ENCODE measurements around the gene PHLDA1. TPM values are rescaled to one million over a fixed set of nuclear protein-coding genes. Genes with fewer than 3 reads are reported as not detected.

Gene PHLDA1
- total RNA-seq, 5 donors from 2014 or later (not counting 1 experiment from before 2014, with no cell fraction given) = 5.4 to 11.7 (median 7.1) TPM

GRCh38 chr12:75977590-75977951 lies 54.0 kb downstream of the PHLDA1 start:
- H3K4me3 Mint-ChIP-seq = peak overlapping the region in 1 of 3 donors; percentile 53
- H3K36me3 ChIP-seq (ENCODE audit: control insufficient read depth in 2 of 2, extremely low read depth in 1 of 2, insufficient read depth in 1 of 2, low read length in 1 of 2) = no peaks in the 10 kb centered on the region
- no peak overlapping the region for H3K4me3 ChIP-seq (ENCODE audit: control insufficient read depth in 1 of 2, extremely low read depth in 1 of 2, low read length in 1 of 2)
- H3K27ac Mint-ChIP-seq = peak overlapping the region; percentile 83 to 89
- DNase-seq (peak in 1 of 35 experiments; percentile 19), ATAC-seq (replicated peaks in 1 of 4) (peak in 3 of 4 experiments; percentile 3 to 11 (median 5))
- WGBS (ENCODE audit: insufficient coverage) = 100% methylated on average over 2 of the region's 5 CpGs
- H3K36me3 Mint-ChIP-seq = no peaks in the 10 kb centered on the region
- H3K9me3 ChIP-seq = no peaks in the 10 kb centered on the region
- peaks cover 24 to 43% (median 39%) of the 10 kb centered on the region in 3 donors for H3K4me1 Mint-ChIP-seq
- no peaks in the 10 kb centered on the region for H3K27me3 ChIP-seq (replicated peaks in 1 of 2; ENCODE audit: control insufficient read depth in 2 of 2, extremely low read depth in 1 of 2, insufficient read depth in 2 of 2, low read length in 1 of 2)
- no peaks in the 10 kb centered on the region for H3K9me3 Mint-ChIP-seq
- peak overlapping the region; percentile 87 for H3K27ac ChIP-seq (ENCODE audit: low read length)
- H3K27me3 Mint-ChIP-seq = no peaks in the 10 kb centered on the region
- POLR2A ChIA-PET = interaction anchor here in 1 of 2 donors (1.0 to 1.5 kb wide), 2 partner anchors 52 to 53 kb away, joined by 3 to 4 read pairs; partner anchors contain the start of gene PHLDA1
- peaks cover 18 to 25% of the 10 kb centered on the region in 2 experiments for H3K4me1 ChIP-seq (ENCODE audit: control insufficient read depth in 1 of 2, extremely low read depth in 1 of 2, insufficient read depth in 2 of 2, low read length in 2 of 2)
- CTCF ChIA-PET = interaction anchor here (0.5 to 0.7 kb wide), 3 partner anchors 55 to 493 kb away, joined by 3 to 5 read pairs (median 4); no protein-coding TSS in a partner anchor

- H3K36me3 Mint-ChIP-seq = no peaks in the 10 kb centered on the region
- POLR2A ChIA-PET = interaction anchor here in 1 of 2 donors (1.5 kb wide), 1 partner anchor 54 kb away, joined by 4 read pairs; the partner anchor contains the start of gene PHLDA1
- no peaks in the 10 kb centered on the region for H3K27me3 Mint-ChIP-seq
- peak overlapping the region; percentile 87 for H3K27ac ChIP-seq (ENCODE audit: low read length)
- no peak overlapping the region for H3K4me3 Mint-ChIP-seq
- peaks cover 18 to 25% of the 10 kb centered on the region in 2 experiments for H3K4me1 ChIP-seq (ENCODE audit: control insufficient read depth in 1 of 2, extremely low read depth in 1 of 2, insufficient read depth in 2 of 2, low read length in 2 of 2)
- H3K27ac Mint-ChIP-seq = no peak overlapping the region
- CTCF ChIA-PET = interaction anchor here in 1 of 2 donors (0.7 kb wide), 1 partner anchor 55 kb away, joined by 4 read pairs; no protein-coding TSS in a partner anchor
- DNase-seq (no peak), ATAC-seq (replicated peaks in 1 of 4) (no peak)
- H3K9me3 ChIP-seq = no peaks in the 10 kb centered on the region
- H3K36me3 ChIP-seq (ENCODE audit: control insufficient read depth in 2 of 2, extremely low read depth in 1 of 2, insufficient read depth in 1 of 2, low read length in 1 of 2) = no peaks in the 10 kb centered on the region
- no CpG with 5 or more reads among the region's 3 CpGs for WGBS (ENCODE audit: insufficient coverage)
- H3K4me3 ChIP-seq (ENCODE audit: control insufficient read depth in 1 of 2, extremely low read depth in 1 of 2, low read length in 1 of 2) = no peak overlapping the region
- H3K4me1 Mint-ChIP-seq = peaks cover 24 to 40% (median 38%) of the 10 kb centered on the region in 3 donors
- H3K9me3 Mint-ChIP-seq = no peaks in the 10 kb centered on the region
- H3K27me3 ChIP-seq (replicated peaks in 1 of 2; ENCODE audit: control insufficient read depth in 2 of 2, extremely low read depth in 1 of 2, insufficient read depth in 2 of 2, low read length in 1 of 2) = no peaks in the 10 kb centered on the region
Measured at GRCh38 chr12:75976913-75977312, 54.7 kb downstream of the PHLDA1 start.

GRCh38 chr12:75976113-75976512 lies 55.5 kb downstream of the PHLDA1 start:
- no peak overlapping the region for H3K4me3 Mint-ChIP-seq
- Histone ChIP-seq H3K36me3 (ENCODE audit: control insufficient read depth in 2 of 2, extremely low read depth in 1 of 2, insufficient read depth in 1 of 2, low read length in 1 of 2) (no peaks in the 10 kb centered on the region), H3K4me3 (ENCODE audit: control insufficient read depth in 1 of 2, extremely low read depth in 1 of 2, low read length in 1 of 2) (no peak overlapping the region), H3K27me3 (replicated peaks in 1 of 2; ENCODE audit: control insufficient read depth in 2 of 2, extremely low read depth in 1 of 2, insufficient read depth in 2 of 2, low read length in 1 of 2) (no peaks in the 10 kb centered on the region), H3K9me3 (no peaks in the 10 kb centered on the region), H3K27ac (ENCODE audit: low read length) (no peak overlapping the region), H3K4me1 (ENCODE audit: control insufficient read depth in 1 of 2, extremely low read depth in 1 of 2, insufficient read depth in 2 of 2, low read length in 2 of 2) (peaks cover 18 to 25% of the 10 kb centered on the region in 2 experiments)
- ATAC-seq (replicated peaks in 1 of 4) (no peak), DNase-seq (no peak)
- CTCF ChIA-PET = no interaction called here
- no CpG with 5 or more reads among the region's 3 CpGs for WGBS (ENCODE audit: insufficient coverage)
- no peaks in the 10 kb centered on the region for H3K9me3 Mint-ChIP-seq
- H3K36me3 Mint-ChIP-seq = no peaks in the 10 kb centered on the region
- POLR2A ChIA-PET = interaction anchor here in 1 of 2 donors (0.6 kb wide), 1 partner anchor 55 kb away, joined by 3 read pairs; the partner anchor contains the start of gene PHLDA1
- H3K27ac Mint-ChIP-seq = peak overlapping the region; percentile 13 to 61
- peaks cover 24 to 40% (median 36%) of the 10 kb centered on the region in 3 donors for H3K4me1 Mint-ChIP-seq
- no peaks in the 10 kb centered on the region for H3K27me3 Mint-ChIP-seq

- no peaks in the 10 kb centered on the region for H3K27me3 Mint-ChIP-seq
- ChIA-PET CTCF (no interaction called here), POLR2A (interaction anchor here (0.6 kb wide), 2 partner anchors 56 to 366 kb away, joined by 3 read pairs; partner anchors contain the start of gene PHLDA1 (in 1 of the 2))
- no peaks in the 10 kb centered on the region for H3K36me3 Mint-ChIP-seq
- H3K9me3 Mint-ChIP-seq = no peaks in the 10 kb centered on the region
- no peak overlapping the region for H3K4me3 Mint-ChIP-seq
- no peaks in the 10 kb centered on the region for H3K36me3 ChIP-seq (ENCODE audit: control insufficient read depth in 2 of 2, extremely low read depth in 1 of 2, insufficient read depth in 1 of 2, low read length in 1 of 2)
- H3K4me3 ChIP-seq (ENCODE audit: control insufficient read depth in 1 of 2, extremely low read depth in 1 of 2, low read length in 1 of 2) = no peak overlapping the region
- no peaks in the 10 kb centered on the region for H3K9me3 ChIP-seq
- H3K27me3 ChIP-seq (replicated peaks in 1 of 2; ENCODE audit: control insufficient read depth in 2 of 2, extremely low read depth in 1 of 2, insufficient read depth in 2 of 2, low read length in 1 of 2) = no peaks in the 10 kb centered on the region
- no CpG with 5 or more reads among the region's 2 CpGs for WGBS (ENCODE audit: insufficient coverage)
- no peak for DNase-seq
- peaks cover 18 to 25% of the 10 kb centered on the region in 2 experiments for H3K4me1 ChIP-seq (ENCODE audit: control insufficient read depth in 1 of 2, extremely low read depth in 1 of 2, insufficient read depth in 2 of 2, low read length in 2 of 2)
- ATAC-seq (replicated peaks in 1 of 4) = no peak
- peak overlapping the region in 1 of 2 donors; percentile 61 for H3K27ac Mint-ChIP-seq
- H3K4me1 Mint-ChIP-seq = peaks cover 24 to 40% (median 36%) of the 10 kb centered on the region in 3 donors
- H3K27ac ChIP-seq (ENCODE audit: low read length) = no peak overlapping the region
Measured at GRCh38 chr12:75975702-75976101, 55.9 kb downstream of the PHLDA1 start.

Other genes with a start within 250 kb of the PHLDA1 start
- gene NAP1L1, start 52.9 kb upstream of the PHLDA1 start, total RNA-seq = 100 to 1,000 TPM; 523 to 643 (median 591) TPM